Liver (tissue), 9 donors: ENCODE data around the gene ZFP64. TPM values are rescaled to one million over a fixed set of nuclear protein-coding genes. Genes with fewer than 3 reads are reported as not detected.

Experiments used
- DNase-seq: peaks from one replicate; pipeline ENCODE4 v3.0.0-alpha.2; 2017; ENCODE audit warnings: low spot score
- H3K27ac ChIP-seq, 2 donors: one replicate each; pipeline ENCODE4 v1.7.0; 2013; ENCODE audit warnings: inconsistent platforms in 2 of 2, low read length in 2 of 2, control low read depth in 1 of 2, low read depth in 1 of 2, mild to moderate bottlenecking in 1 of 2
- H3K27me3 ChIP-seq, 4 donors: one replicate each; pipeline versions ENCODE4 v1.6.1 to v1.7.0; 2013; ENCODE audit warnings: low read length in 3 of 4, inconsistent platforms in 1 of 4, mild to moderate bottlenecking in 1 of 4, moderate library complexity in 1 of 4; ENCODE audit not compliant: control insufficient read depth in 4 of 4, insufficient read depth in 4 of 4
- H3K36me3 ChIP-seq, 4 donors: one replicate each; pipeline versions ENCODE4 v1.6.1 to v1.7.0; 2013; ENCODE audit warnings: low read length in 3 of 4, mild to moderate bottlenecking in 3 of 4, low read depth in 1 of 4, moderate library complexity in 1 of 4; ENCODE audit not compliant: control insufficient read depth in 4 of 4, insufficient read depth in 3 of 4
- H3K4me1 ChIP-seq, 4 donors: one replicate each; pipeline versions ENCODE4 v1.6.1 to v1.7.0; 2013; ENCODE audit warnings: low read length in 3 of 4, mild to moderate bottlenecking in 3 of 4, moderate library complexity in 1 of 4; ENCODE audit not compliant: control insufficient read depth in 4 of 4, insufficient read depth in 4 of 4
- H3K4me3 ChIP-seq, 3 donors: one replicate each; pipeline versions ENCODE4 v1.6.1 to v1.7.0; 2013; ENCODE audit warnings: low read length in 3 of 3, control low read depth in 1 of 3, low read depth in 1 of 3, mild to moderate bottlenecking in 1 of 3
- H3K9ac ChIP-seq, 2 donors: one replicate each; pipeline ENCODE4 v1.7.0; 2013; ENCODE audit warnings: low read length in 2 of 2, mild to moderate bottlenecking in 2 of 2, moderate library complexity in 2 of 2, control low read depth in 1 of 2, low read depth in 1 of 2
- H3K9me3 ChIP-seq, 4 donors: one replicate each; pipeline versions ENCODE4 v1.6.1 to v1.7.0; 2013; ENCODE audit warnings: low read length in 3 of 4; ENCODE audit not compliant: control insufficient read depth in 4 of 4
- EGR1 ChIP-seq, 2 donors: IDR thresholded peaks; 2 replicates each; pipeline ENCODE4 v1.6.1; 2016 to 2018; ENCODE audit warnings: antibody characterized with exemption in 2 of 2, low read depth in 2 of 2
- FOXA1 ChIP-seq: IDR thresholded peaks from 2 replicates; pipeline ENCODE4 v1.6.1; 2016; ENCODE audit warnings: antibody characterized with exemption
- FOXA2 ChIP-seq: IDR thresholded peaks from 2 replicates; pipeline ENCODE4 v1.6.1; 2016; ENCODE audit warnings: antibody characterized with exemption
- GABPA ChIP-seq, 2 donors: IDR thresholded peaks in 1 of 2; conservative IDR thresholded peaks in 1 of 2; 2 replicates each; pipeline ENCODE4 v1.6.1; 2016; ENCODE audit warnings: antibody characterized with exemption in 2 of 2, mild to moderate bottlenecking in 1 of 2, moderate library complexity in 1 of 2
- HNF4A ChIP-seq, 2 donors: conservative IDR thresholded peaks; 2 replicates each; pipeline ENCODE4 v1.6.1; 2016; ENCODE audit warnings: antibody characterized with exemption in 2 of 2, mild to moderate bottlenecking in 2 of 2
- HNF4G ChIP-seq: IDR thresholded peaks from 2 replicates; pipeline ENCODE4 v1.6.1; 2016; ENCODE audit warnings: antibody characterized with exemption
- JUND ChIP-seq, 2 donors: IDR thresholded peaks; 2 replicates each; pipeline ENCODE4 v1.6.1; 2016; ENCODE audit warnings: antibody characterized with exemption in 2 of 2
- NR2F2 ChIP-seq: IDR thresholded peaks from 2 replicates; pipeline ENCODE4 v1.6.1; 2016; ENCODE audit warnings: antibody characterized with exemption
- RAD21 ChIP-seq, 2 donors: IDR thresholded peaks; 2 replicates each; pipeline ENCODE4 v1.6.1; 2016; ENCODE audit warnings: antibody characterized with exemption in 2 of 2, mild to moderate bottlenecking in 2 of 2
- RXRA ChIP-seq, 2 donors: IDR thresholded peaks; 2 replicates each; pipeline ENCODE4 v1.6.1; 2017 to 2018; ENCODE audit warnings: antibody characterized with exemption in 2 of 2, mild to moderate bottlenecking in 1 of 2
- SP1 ChIP-seq: IDR thresholded peaks from 2 replicates; pipeline ENCODE4 v1.6.1; 2018; ENCODE audit warnings: antibody characterized with exemption, mild to moderate bottlenecking
- TAF1 ChIP-seq: conservative IDR thresholded peaks from 2 replicates; pipeline ENCODE4 v1.6.1; 2016; ENCODE audit warnings: antibody characterized with exemption, mild to moderate bottlenecking
- YY1 ChIP-seq: IDR thresholded peaks from 2 replicates; pipeline ENCODE4 v1.6.1; 2016; ENCODE audit warnings: antibody characterized with exemption, mild to moderate bottlenecking
- WGBS: extraction: QIAGEN DNeasy Blood & Tissue Kit; methylation state at CpG from one replicate; pipeline ENCODE4 v1.1.7; 2013; 5-methylcytosine and 5-hydroxymethylcytosine counted together
- polyA plus RNA-seq, 2 donors: library from polyadenylated mRNA; stranded (reverse) in 1 of 2; unstranded in 1 of 2; fragments of 200-250 nt in 1 of 2; fragments of >200 nt in 1 of 2; fragmentation: Nextera tagmentation in 1 of 2; extraction: Ambion mirVana in 1 of 2; gene quantifications; one replicate each; pipeline versions ENCODE4 v1.2.1 to v1.2.3, GENCODE V29; 2013 to 2015
- total RNA-seq, 2 donors: library from RNA; depleted of rRNA; stranded (reverse); fragments of >200 nt; gene quantifications; one replicate each; pipeline ENCODE4 v1.2.3, GENCODE V29; 2014
- TF ChIP-seq, protein P1 (sequence below): IDR thresholded peaks from 2 replicates; pipeline ENCODE4 v1.6.1; 2016; ENCODE audit warnings: antibody characterized with exemption
- TF ChIP-seq, protein P2 (sequence below): IDR thresholded peaks from 2 replicates; pipeline ENCODE4 v1.6.1; 2016; ENCODE audit warnings: antibody characterized with exemption, mild to moderate bottlenecking
- TF ChIP-seq, protein P3 (sequence below): fragments of 150-350 bp; IDR thresholded peaks from 2 replicates; pipeline ENCODE4 v1.5.1; 2017; ENCODE audit warnings: improper control_type of control experiment, low read depth, low read length; ENCODE audit not compliant: missing input control
- TF ChIP-seq, protein P4 (sequence below): IDR thresholded peaks from 2 replicates; pipeline ENCODE4 v1.6.1; 2016; ENCODE audit warnings: antibody characterized with exemption
- TF ChIP-seq, protein P5 (sequence below): IDR thresholded peaks from 2 replicates; pipeline ENCODE4 v1.6.1; 2016; ENCODE audit warnings: antibody characterized with exemption
- donor health status: healthy.
- donor health status: healthy.
- donor health status: healthy.
- donor health status: healthy.
- donor health status: healthy.

The ZFP64 gene
- total and polyA plus RNA-seq, 4 donors, result 3.2 to 6.3 (median 4.9) TPM

DNA sequence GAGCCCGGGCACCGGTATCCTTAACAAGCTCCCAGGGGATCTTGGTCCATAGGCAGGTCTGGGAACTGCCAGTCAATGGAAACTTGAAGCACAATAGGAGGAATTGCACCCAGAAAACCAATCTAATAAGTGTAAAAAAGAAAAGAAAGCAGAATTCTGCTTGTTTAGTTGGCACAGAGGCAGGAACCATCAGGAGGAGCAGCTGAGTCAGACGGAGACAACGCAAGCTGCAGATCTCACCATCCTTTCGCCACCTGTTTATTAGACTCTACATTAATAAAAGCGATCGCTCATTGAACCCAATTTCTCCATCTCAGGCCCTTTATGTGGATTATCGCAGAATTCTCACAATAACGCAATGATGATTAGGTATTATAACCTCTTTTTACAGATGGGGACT lies 9.8 kb downstream of the ZFP64 start:
- Histone ChIP-seq H3K4me1 (peaks cover 0 to 12% (median 6%) of the 10 kb centered on the region in 4 donors), H3K36me3 (peaks cover 0 to 15% (median 5%) of the 10 kb centered on the region in 4 donors), H3K9ac (no peak overlapping the region), H3K27ac (no peak overlapping the region), H3K27me3 (no peaks in the 10 kb centered on the region), H3K9me3 (no peaks in the 10 kb centered on the region), H3K4me3 (no peak overlapping the region)
- 98% methylated on average over 9 of the region's 9 CpGs for WGBS
- no peak for DNase-seq
- TF ChIP-seq, protein P1, sequence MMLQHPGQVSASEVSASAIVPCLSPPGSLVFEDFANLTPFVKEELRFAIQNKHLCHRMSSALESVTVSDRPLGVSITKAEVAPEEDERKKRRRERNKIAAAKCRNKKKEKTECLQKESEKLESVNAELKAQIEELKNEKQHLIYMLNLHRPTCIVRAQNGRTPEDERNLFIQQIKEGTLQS, result no peak
- no peak for TF ChIP-seq SP1
- no peak for TF ChIP-seq JUND (IDR thresholded peaks at IDR 0.05)
- no peak for TF ChIP-seq NR2F2
- no peak for TF ChIP-seq YY1
- TF ChIP-seq FOXA1, result no peak

DNA sequence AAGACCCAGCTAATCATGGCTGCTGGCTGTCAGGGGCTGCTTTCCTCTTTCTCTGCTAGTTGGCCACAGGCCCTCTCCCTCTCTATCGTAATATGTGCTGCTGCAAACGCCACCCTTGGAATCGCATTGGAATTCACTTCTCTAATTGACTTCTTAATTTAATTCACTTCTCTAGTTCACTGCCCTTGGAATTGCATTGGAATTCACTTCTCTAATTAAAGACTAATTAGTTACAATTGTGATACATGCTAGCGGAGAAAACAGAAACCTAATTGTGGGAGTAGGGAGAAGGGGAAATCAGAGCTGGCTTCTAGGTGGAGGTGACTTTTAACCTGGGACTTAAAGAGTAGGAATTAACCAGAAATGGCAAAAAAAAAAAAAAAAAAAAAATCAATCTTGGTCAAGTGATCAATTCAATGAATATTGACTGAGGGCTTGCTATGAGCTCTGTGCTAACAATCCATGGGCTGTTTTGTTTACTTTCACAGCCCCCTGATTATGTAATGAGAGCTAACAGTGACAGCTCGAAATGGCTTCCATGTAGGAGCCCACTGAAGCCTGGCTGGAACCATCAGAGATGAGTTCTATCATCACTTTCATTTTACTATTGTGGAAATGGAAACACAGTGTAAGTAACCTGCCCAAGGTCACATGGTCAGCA lies 11.3 kb downstream of the ZFP64 start:
- no peaks in the 10 kb centered on the region for H3K9me3 ChIP-seq
- peaks cover 0 to 12% (median 6%) of the 10 kb centered on the region in 4 donors for H3K4me1 ChIP-seq
- H3K36me3 ChIP-seq, result peaks cover 0 to 13% (median 1%) of the 10 kb centered on the region in 4 donors
- H3K9ac ChIP-seq, result no peak overlapping the region
- no peak for DNase-seq
- TF ChIP-seq TAF1 (no peak), EGR1 (IDR thresholded peaks at IDR 0.05; ENCODE audit: low read depth in 2 of 2) (no peak), GABPA (IDR thresholded peaks at IDR 0.05 in 1 of 2, conservative IDR thresholded peaks at IDR 0.05 in 1 of 2) (no peak), FOXA2 (no peak), FOXA1 (no peak), SP1 (no peak), RXRA (IDR thresholded peaks at IDR 0.05) (no peak), RAD21 (IDR thresholded peaks at IDR 0.05) (no peak), JUND (IDR thresholded peaks at IDR 0.05) (no peak), NR2F2 (no peak), YY1 (no peak), HNF4G (no peak), HNF4A (conservative IDR thresholded peaks at IDR 0.05) (no peak)
- TF ChIP-seq, protein P1, result no peak
- TF ChIP-seq, protein P2, sequence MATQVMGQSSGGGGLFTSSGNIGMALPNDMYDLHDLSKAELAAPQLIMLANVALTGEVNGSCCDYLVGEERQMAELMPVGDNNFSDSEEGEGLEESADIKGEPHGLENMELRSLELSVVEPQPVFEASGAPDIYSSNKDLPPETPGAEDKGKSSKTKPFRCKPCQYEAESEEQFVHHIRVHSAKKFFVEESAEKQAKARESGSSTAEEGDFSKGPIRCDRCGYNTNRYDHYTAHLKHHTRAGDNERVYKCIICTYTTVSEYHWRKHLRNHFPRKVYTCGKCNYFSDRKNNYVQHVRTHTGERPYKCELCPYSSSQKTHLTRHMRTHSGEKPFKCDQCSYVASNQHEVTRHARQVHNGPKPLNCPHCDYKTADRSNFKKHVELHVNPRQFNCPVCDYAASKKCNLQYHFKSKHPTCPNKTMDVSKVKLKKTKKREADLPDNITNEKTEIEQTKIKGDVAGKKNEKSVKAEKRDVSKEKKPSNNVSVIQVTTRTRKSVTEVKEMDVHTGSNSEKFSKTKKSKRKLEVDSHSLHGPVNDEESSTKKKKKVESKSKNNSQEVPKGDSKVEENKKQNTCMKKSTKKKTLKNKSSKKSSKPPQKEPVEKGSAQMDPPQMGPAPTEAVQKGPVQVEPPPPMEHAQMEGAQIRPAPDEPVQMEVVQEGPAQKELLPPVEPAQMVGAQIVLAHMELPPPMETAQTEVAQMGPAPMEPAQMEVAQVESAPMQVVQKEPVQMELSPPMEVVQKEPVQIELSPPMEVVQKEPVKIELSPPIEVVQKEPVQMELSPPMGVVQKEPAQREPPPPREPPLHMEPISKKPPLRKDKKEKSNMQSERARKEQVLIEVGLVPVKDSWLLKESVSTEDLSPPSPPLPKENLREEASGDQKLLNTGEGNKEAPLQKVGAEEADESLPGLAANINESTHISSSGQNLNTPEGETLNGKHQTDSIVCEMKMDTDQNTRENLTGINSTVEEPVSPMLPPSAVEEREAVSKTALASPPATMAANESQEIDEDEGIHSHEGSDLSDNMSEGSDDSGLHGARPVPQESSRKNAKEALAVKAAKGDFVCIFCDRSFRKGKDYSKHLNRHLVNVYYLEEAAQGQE, result no peak
- TF ChIP-seq, protein P3, sequence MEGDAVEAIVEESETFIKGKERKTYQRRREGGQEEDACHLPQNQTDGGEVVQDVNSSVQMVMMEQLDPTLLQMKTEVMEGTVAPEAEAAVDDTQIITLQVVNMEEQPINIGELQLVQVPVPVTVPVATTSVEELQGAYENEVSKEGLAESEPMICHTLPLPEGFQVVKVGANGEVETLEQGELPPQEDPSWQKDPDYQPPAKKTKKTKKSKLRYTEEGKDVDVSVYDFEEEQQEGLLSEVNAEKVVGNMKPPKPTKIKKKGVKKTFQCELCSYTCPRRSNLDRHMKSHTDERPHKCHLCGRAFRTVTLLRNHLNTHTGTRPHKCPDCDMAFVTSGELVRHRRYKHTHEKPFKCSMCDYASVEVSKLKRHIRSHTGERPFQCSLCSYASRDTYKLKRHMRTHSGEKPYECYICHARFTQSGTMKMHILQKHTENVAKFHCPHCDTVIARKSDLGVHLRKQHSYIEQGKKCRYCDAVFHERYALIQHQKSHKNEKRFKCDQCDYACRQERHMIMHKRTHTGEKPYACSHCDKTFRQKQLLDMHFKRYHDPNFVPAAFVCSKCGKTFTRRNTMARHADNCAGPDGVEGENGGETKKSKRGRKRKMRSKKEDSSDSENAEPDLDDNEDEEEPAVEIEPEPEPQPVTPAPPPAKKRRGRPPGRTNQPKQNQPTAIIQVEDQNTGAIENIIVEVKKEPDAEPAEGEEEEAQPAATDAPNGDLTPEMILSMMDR, result no peak
- TF ChIP-seq, protein P4, sequence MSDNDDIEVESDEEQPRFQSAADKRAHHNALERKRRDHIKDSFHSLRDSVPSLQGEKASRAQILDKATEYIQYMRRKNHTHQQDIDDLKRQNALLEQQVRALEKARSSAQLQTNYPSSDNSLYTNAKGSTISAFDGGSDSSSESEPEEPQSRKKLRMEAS, result no peak
- TF ChIP-seq, protein P5, sequence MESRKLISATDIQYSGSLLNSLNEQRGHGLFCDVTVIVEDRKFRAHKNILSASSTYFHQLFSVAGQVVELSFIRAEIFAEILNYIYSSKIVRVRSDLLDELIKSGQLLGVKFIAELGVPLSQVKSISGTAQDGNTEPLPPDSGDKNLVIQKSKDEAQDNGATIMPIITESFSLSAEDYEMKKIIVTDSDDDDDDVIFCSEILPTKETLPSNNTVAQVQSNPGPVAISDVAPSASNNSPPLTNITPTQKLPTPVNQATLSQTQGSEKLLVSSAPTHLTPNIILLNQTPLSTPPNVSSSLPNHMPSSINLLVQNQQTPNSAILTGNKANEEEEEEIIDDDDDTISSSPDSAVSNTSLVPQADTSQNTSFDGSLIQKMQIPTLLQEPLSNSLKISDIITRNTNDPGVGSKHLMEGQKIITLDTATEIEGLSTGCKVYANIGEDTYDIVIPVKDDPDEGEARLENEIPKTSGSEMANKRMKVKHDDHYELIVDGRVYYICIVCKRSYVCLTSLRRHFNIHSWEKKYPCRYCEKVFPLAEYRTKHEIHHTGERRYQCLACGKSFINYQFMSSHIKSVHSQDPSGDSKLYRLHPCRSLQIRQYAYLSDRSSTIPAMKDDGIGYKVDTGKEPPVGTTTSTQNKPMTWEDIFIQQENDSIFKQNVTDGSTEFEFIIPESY, result no peak
- no peak overlapping the region for H3K4me3 ChIP-seq
- WGBS, result 89% methylated on average over 5 of the region's 5 CpGs
- H3K27ac ChIP-seq, result no peak overlapping the region
- H3K27me3 ChIP-seq, result no peaks in the 10 kb centered on the region
